Measurements from ENCODE around the gene CDNF.

DNA sequence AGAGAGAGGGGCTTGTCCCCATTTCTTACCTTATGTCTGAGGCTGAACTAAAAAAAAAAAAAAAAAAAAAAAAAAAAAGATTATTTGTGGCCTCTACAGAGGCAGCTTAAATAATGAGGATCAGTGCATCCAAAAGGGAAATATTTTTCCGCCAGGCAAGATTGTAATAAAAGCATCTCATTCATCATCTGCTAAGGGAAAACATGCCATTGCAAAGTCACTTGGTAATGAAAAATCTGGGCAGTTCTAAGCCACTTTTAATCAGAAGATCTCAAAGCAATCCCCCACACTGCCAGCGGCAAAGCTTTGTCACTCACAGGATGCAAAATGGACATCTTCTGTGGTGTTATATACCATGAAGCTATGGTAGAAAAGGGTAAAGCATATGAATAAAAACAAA is 66.9 kb downstream of the CDNF start:
- TF ChIP-seq POLR2A (IDR thresholded peaks at IDR 0.05; ENCODE audit: low read depth, low read length) (no peak), POLR2AphosphoS5 (IDR thresholded peaks at IDR 0.05; ENCODE audit: low read depth, low read length) (no peak)
